Activated CD4-positive, alpha-beta T cell treated with anti-CD3 and anti-CD28 coated beads, Interleukin-10, Interleukin-2, amounts not matched to agents 100 ng/mL and 50 ng/mL, durations not matched to agents 16 hours and 8 hours (primary cell): ENCODE measurements around the gene TCAIM.

Experiments
- DNase-seq: peaks from one replicate; pipeline ENCODE4 v3.0.0-alpha.2; 2020

TCAIM gene

GRCh38 chr3:44446929-44447328 lies 108.4 kb downstream of the TCAIM start:
- no peak for DNase-seq

- DNase-seq, result no peak
These were observed 112.9 kb downstream of the TCAIM start for GRCh38 chr3:44451441-44451840.

- no peak for DNase-seq
These were observed 115.7 kb downstream of the TCAIM start for GRCh38 chr3:44454258-44454657.

GRCh38 chr3:44455318-44455717 lies 116.8 kb downstream of the TCAIM start:
- no peak for DNase-seq
